Fibroblast of upper back skin (primary cell): ENCODE data around the gene SMYD5.
"Not testable (repeated sequence)": the region's sequence is repeated elsewhere in the genome, so short reads cannot be mapped to it uniquely, and the experiment has no call there.

Source experiments
- DNase-seq: peaks from one replicate; pipeline ENCODE4 v3.0.0-alpha.2; 2013

SMYD5 gene

GRCh38 chr2:73214120-73215035 lies at the start of gene SMYD5:
Gene SMYD5, plus strand, starts transcription at chr2:73214245. Its CDS starts 22 bp downstream, at chr2:73214267.
- DNase-seq = peak; percentile 77

- not testable (repeated sequence) for DNase-seq
Measured at GRCh38 chr2:73165978-73166377, 48.1 kb upstream of the SMYD5 start.

GRCh38 chr2:73166813-73167212 lies 47.2 kb upstream of the SMYD5 start:
- not testable (repeated sequence) for DNase-seq

GRCh38 chr2:73168348-73168747 lies 45.7 kb upstream of the SMYD5 start:
- DNase-seq = not testable (repeated sequence)

- not testable (repeated sequence) for DNase-seq
Measured at GRCh38 chr2:73170341-73170740, 43.7 kb upstream of the SMYD5 start.

GRCh38 chr2:73172963-73173362 lies 41.1 kb upstream of the SMYD5 start:
- peak; percentile 42 for DNase-seq

GRCh38 chr2:73173781-73174180 lies 40.3 kb upstream of the SMYD5 start:
- DNase-seq = no peak

GRCh38 chr2:73174244-73174643 lies 39.8 kb upstream of the SMYD5 start:
- DNase-seq = no peak

- DNase-seq = no peak
Measured at GRCh38 chr2:73174941-73175662, 38.9 kb upstream of the SMYD5 start.

GRCh38 chr2:73175663-73176204 lies 38.3 kb upstream of the SMYD5 start:
- peak; percentile 49 for DNase-seq

GRCh38 chr2:73176205-73176880 lies 37.7 kb upstream of the SMYD5 start:
- peak; percentile 17 for DNase-seq

- peak; percentile 83 for DNase-seq
Measured at GRCh38 chr2:73176881-73177644, 37.0 kb upstream of the SMYD5 start.

GRCh38 chr2:73177645-73178255 lies 36.3 kb upstream of the SMYD5 start:
- no peak for DNase-seq

GRCh38 chr2:73185965-73186364 lies 28.1 kb upstream of the SMYD5 start:
- no peak for DNase-seq

GRCh38 chr2:73187549-73187948 lies 26.5 kb upstream of the SMYD5 start:
- no peak for DNase-seq

GRCh38 chr2:73197579-73197978 lies 16.5 kb upstream of the SMYD5 start:
- no peak for DNase-seq

GRCh38 chr2:73200281-73200680 lies 13.8 kb upstream of the SMYD5 start:
- DNase-seq = not testable (repeated sequence)

GRCh38 chr2:73202156-73203054 lies 11.6 kb upstream of the SMYD5 start, which contains the start of gene NOTO:
Gene NOTO, plus strand, starts transcription at chr2:73202574. Its CDS starts 93 bp downstream, at chr2:73202667.
- no peak for DNase-seq

- no peak for DNase-seq
Measured at GRCh38 chr2:73203055-73203681, 10.9 kb upstream of the SMYD5 start.

- DNase-seq = peak; percentile 71
Measured at GRCh38 chr2:73205611-73206010, 8.4 kb upstream of the SMYD5 start.
